ENCODE measurements around the gene INPP4B.

INPP4B gene

GRCh38 chr4:142005519-142005918 lies 840.6 kb downstream of the INPP4B start:
- no peak overlapping the region for H3K4me3 ChIP-seq (ENCODE audit: control insufficient read depth, low read depth, low read length)
- TF ChIP-seq CTCF (IDR thresholded peaks at IDR 0.05; ENCODE audit: control insufficient read depth, insufficient read depth, low read depth, low read length, missing control alignments), result no peak
- no peak for DNase-seq (ENCODE audit: low read depth)

GRCh38 chr4:141999446-142000143 lies 846.5 kb downstream of the INPP4B start:
- DNase-seq (ENCODE audit: low read depth), result no peak
- TF ChIP-seq CTCF (IDR thresholded peaks at IDR 0.05; ENCODE audit: control insufficient read depth, insufficient read depth, low read depth, low read length, missing control alignments), result no peak
- no peak overlapping the region for H3K4me3 ChIP-seq (ENCODE audit: control insufficient read depth, low read depth, low read length)

- TF ChIP-seq CTCF (IDR thresholded peaks at IDR 0.05; ENCODE audit: control insufficient read depth, insufficient read depth, low read depth, low read length, missing control alignments), result no peak
- no peak overlapping the region for H3K4me3 ChIP-seq (ENCODE audit: control insufficient read depth, low read depth, low read length)
- DNase-seq (ENCODE audit: low read depth), result no peak
Measured at GRCh38 chr4:141995056-141995455, 851.0 kb downstream of the INPP4B start.

- no peak for DNase-seq (ENCODE audit: low read depth)
- no peak overlapping the region for H3K4me3 ChIP-seq (ENCODE audit: control insufficient read depth, low read depth, low read length)
- no peak for TF ChIP-seq CTCF (IDR thresholded peaks at IDR 0.05; ENCODE audit: control insufficient read depth, insufficient read depth, low read depth, low read length, missing control alignments)
Measured at GRCh38 chr4:141977433-141977832, 868.7 kb downstream of the INPP4B start.

All from AG09309 (cell line).